ENCODE measurements around the gene NTN3. TPM values are rescaled to one million over a fixed set of nuclear protein-coding genes. Genes with fewer than 3 reads are reported as not detected.
A peak's percentile ranks its signal among the peaks of the same experiment; 100 is the strongest.

The NTN3 gene
- total and polyA plus RNA-seq, 8 donors = 0.07 to 0.22 (median 0.09) TPM; not detected in 3

GRCh38 chr16:2499454-2499853, 28.4 kb downstream of the NTN3 start:
- 91 to 93% methylated on average over 6 of the region's 6 CpGs for WGBS, 2 donors
- Histone ChIP-seq H3K9me3 (no peaks in the 10 kb centered on the region), H3K27me3 (no peaks in the 10 kb centered on the region), H3K4me1 (peaks cover 21 to 25% (median 22%) of the 10 kb centered on the region in 3 donors), H3K4me3 (no peak overlapping the region), H3K27ac (peak overlapping the region; percentile 31 to 57 (median 40)), H3K36me3 (peaks cover 0 to 18% (median 0%) of the 10 kb centered on the region in 3 donors)
- intact Hi-C loops (cut with DNase I) = loop anchor here in 2 of 3 donors (5.0 to 10.0 kb wide), 3 partner anchors 65 to 195 kb away; partner anchors contain the start of gene ABCA3 (in 1 of the 2)
- DNase-seq = peak in 1 of 6 donors; percentile 72
- ATAC-seq = no peak
- TF ChIP-seq CTCF (IDR thresholded peaks at IDR 0.05) = no peak
- no peak for FAIRE-seq

GRCh38 chr16:2499890-2500429, 28.9 kb downstream of the NTN3 start:
- H3K9me3 ChIP-seq = no peaks in the 10 kb centered on the region
- no peaks in the 10 kb centered on the region for H3K27me3 ChIP-seq
- peaks cover 0 to 18% (median 0%) of the 10 kb centered on the region in 3 donors for H3K36me3 ChIP-seq
- intact Hi-C loops (cut with DNase I) = loop anchor here in 2 of 3 donors (2.0 to 10.0 kb wide), 5 partner anchors 63 to 308 kb away; partner anchors contain the start of gene ABCA3 (in 1 of the 2)
- no peak overlapping the region for H3K27ac ChIP-seq
- DNase-seq = peak in 1 of 6 donors; percentile 69
- 90 to 93% methylated on average over 29 of the region's 29 CpGs for WGBS, 2 donors
- H3K4me3 ChIP-seq = no peak overlapping the region
- ATAC-seq = no peak
- FAIRE-seq = no peak
- TF ChIP-seq CTCF (IDR thresholded peaks at IDR 0.05) = no peak
- peaks cover 21 to 25% (median 22%) of the 10 kb centered on the region in 3 donors for H3K4me1 ChIP-seq

- 81 to 86% methylated on average over 20 of the region's 20 CpGs for WGBS, 2 donors
- intact Hi-C loops (cut with DNase I) = loop anchor here in 1 of 3 donors (2.0 to 5.0 kb wide), 2 partner anchors 64 to 308 kb away; no protein-coding TSS in a partner anchor
- TF ChIP-seq CTCF (IDR thresholded peaks at IDR 0.05) = no peak
- Histone ChIP-seq H3K36me3 (peaks cover 0 to 18% (median 0%) of the 10 kb centered on the region in 3 donors), H3K27me3 (no peaks in the 10 kb centered on the region), H3K9me3 (no peaks in the 10 kb centered on the region), H3K4me1 (peaks cover 21 to 25% (median 22%) of the 10 kb centered on the region in 3 donors), H3K27ac (no peak overlapping the region), H3K4me3 (no peak overlapping the region)
- FAIRE-seq = no peak
- peak in 2 of 6 donors; percentile 63 to 85 for DNase-seq
- no peak for ATAC-seq
Measured at GRCh38 chr16:2500430-2500917, 29.4 kb downstream of the NTN3 start.

- peak; percentile 96 to 99 (median 98) for TF ChIP-seq CTCF (IDR thresholded peaks at IDR 0.05)
- DNase-seq (peak; percentile 72 to 94 (median 84)), FAIRE-seq (no peak), ATAC-seq (peak; percentile 75 to 89 (median 84))
- Histone ChIP-seq H3K27me3 (no peaks in the 10 kb centered on the region), H3K4me1 (peaks cover 21 to 25% (median 22%) of the 10 kb centered on the region in 3 donors), H3K9me3 (no peaks in the 10 kb centered on the region), H3K4me3 (peak overlapping the region in 1 of 4 donors; percentile 7), H3K27ac (peak overlapping the region in 2 of 4 donors; percentile 29 to 74), H3K36me3 (peaks cover 0 to 16% (median 0%) of the 10 kb centered on the region in 3 donors)
- intact Hi-C loops (cut with DNase I) = loop anchor here in 1 of 3 donors (2.0 to 5.0 kb wide), 2 partner anchors 64 to 309 kb away; no protein-coding TSS in a partner anchor
- 37 to 48% methylated on average over 16 to 23 of the region's 23 CpGs for WGBS, 2 donors
Measured at GRCh38 chr16:2500918-2501750, 30.0 kb downstream of the NTN3 start.

All from pancreas (tissue), 10 donors.